IMR-90 (cell line): ENCODE measurements around the gene MEIS2. TPM values are rescaled to one million over a fixed set of nuclear protein-coding genes. Genes with fewer than 3 reads are reported as not detected.

Experiments
- ATAC-seq: fragments of 200-7000 bp; cut with Tn5 transposase; 2 replicates; pipeline ENCODE4 v1.9.1; 2020; ENCODE audit warnings: low read depth, mild to moderate bottlenecking, moderate library complexity
- BruUV-seq: library from RNA; stranded (reverse); fragments of 400-500 nt; replicated peaks from 2 replicates; lab custom pipeline; 2021; lab: Mats Ljungman, UMichigan
- CTCF ChIA-PET: fragments of 300-600 bp; formaldehyde crosslinking; extraction: SDS; loops from one replicate; lab custom pipeline; 2021; ENCODE audit warnings: antibody characterized with exemption; lab: Yijun Ruan, JAX
- POLR2A ChIA-PET: fragments of 300-600 bp; sonication (Branson Sonifier 250); formaldehyde crosslinking; loops from one replicate; lab custom pipeline; 2022; ENCODE audit warnings: antibody characterized with exemption; ENCODE audit not compliant: unreplicated experiment; lab: Charles Lee
- DNase-seq: peaks from one replicate; pipeline ENCODE4 v3.0.0; 2013
- H2AFZ ChIP-seq: replicated peaks from 2 replicates; pipeline ENCODE3; 2013; ENCODE audit warnings: low read length, mild to moderate bottlenecking; ENCODE audit not compliant: poor library complexity
- H2AK5ac ChIP-seq: 2 replicates; pipeline ENCODE4 v1.6.1; 2013; ENCODE audit warnings: low read depth, low read length, inconsistent platforms
- H2AK9ac ChIP-seq: replicated peaks from 2 replicates; pipeline ENCODE3; 2013; ENCODE audit warnings: mild to moderate bottlenecking, low read depth, low read length, moderate library complexity; ENCODE audit not compliant: poor library complexity
- H2BK120ac ChIP-seq: 2 replicates; pipeline ENCODE4 v1.6.1; 2013; ENCODE audit warnings: low read depth, low read length, inconsistent platforms
- H2BK15ac ChIP-seq: 3 replicates; pipeline ENCODE4 v1.6.1; 2013; ENCODE audit warnings: low read depth, low read length, inconsistent platforms
- H2BK20ac ChIP-seq: 2 replicates; pipeline ENCODE4 v1.6.1; 2013; ENCODE audit warnings: low read depth, mild to moderate bottlenecking, inconsistent platforms, low read length, moderate library complexity
- H2BK5ac ChIP-seq: 2 replicates; pipeline ENCODE4 v1.6.1; 2013; ENCODE audit warnings: mild to moderate bottlenecking, low read depth, low read length, inconsistent platforms; ENCODE audit not compliant: poor library complexity, severe bottlenecking
- H3K14ac ChIP-seq: replicated peaks from 2 replicates; pipeline ENCODE4 v1.6.1; 2013; ENCODE audit warnings: low read depth, low read length, inconsistent platforms
- H3K18ac ChIP-seq: 2 replicates; pipeline ENCODE4 v1.6.1; 2013; ENCODE audit warnings: low read depth, low read length, control low read depth
- H3K23ac ChIP-seq: 2 replicates; pipeline ENCODE4 v1.6.1; 2013; ENCODE audit warnings: low read depth, low read length, inconsistent platforms
- H3K27ac ChIP-seq: 2 replicates; pipeline ENCODE4 v1.5.1; 2013; ENCODE audit warnings: mild to moderate bottlenecking, control low read depth, low read length; ENCODE audit not compliant: insufficient read depth
- H3K27me3 ChIP-seq: 2 replicates; pipeline ENCODE4 v1.6.1; 2013; ENCODE audit warnings: low read length; ENCODE audit not compliant: control insufficient read depth, insufficient read depth
- H3K36me3 ChIP-seq: 2 replicates; pipeline ENCODE4 v1.6.1; 2013; ENCODE audit warnings: low read length, mixed read lengths; ENCODE audit not compliant: control insufficient read depth, insufficient read depth
- H3K4ac ChIP-seq: 2 replicates; pipeline ENCODE4 v1.6.1; 2013; ENCODE audit warnings: low read depth, low read length, inconsistent platforms
- H3K4me1 ChIP-seq: 2 replicates; pipeline ENCODE4 v1.6.1; 2013; ENCODE audit warnings: low read length, mixed read lengths; ENCODE audit not compliant: control insufficient read depth, insufficient read depth
- H3K4me2 ChIP-seq: 2 replicates; pipeline ENCODE4 v1.6.1; 2013; ENCODE audit warnings: low read depth, mild to moderate bottlenecking, control low read depth, low read length, moderate library complexity
- H3K4me3 ChIP-seq: 2 replicates; pipeline ENCODE4 v1.5.1; 2013; ENCODE audit warnings: low read depth, mild to moderate bottlenecking, control low read depth, low read length, moderate library complexity; ENCODE audit not compliant: insufficient read depth
- H3K56ac ChIP-seq: 2 replicates; pipeline ENCODE4 v1.6.1; 2013; ENCODE audit warnings: low read length, inconsistent platforms; ENCODE audit not compliant: insufficient read depth; ENCODE audit errors: extremely low read depth
- H3K79me1 ChIP-seq, 2 experiments: 2 replicates each; pipeline ENCODE4 v1.6.1; 2013; ENCODE audit warnings: low read length in 2 of 2, inconsistent platforms in 1 of 2, low read depth in 1 of 2
- H3K9ac ChIP-seq: 2 replicates; pipeline ENCODE4 v1.6.1; 2013; ENCODE audit warnings: low read depth, low read length, control low read depth
- H3K9me1 ChIP-seq: 2 replicates; pipeline ENCODE4 v1.6.1; 2013; ENCODE audit warnings: low read length, inconsistent platforms; ENCODE audit not compliant: insufficient read depth
- H3K9me3 ChIP-seq: 2 replicates; pipeline ENCODE4 v1.6.1; 2013; ENCODE audit warnings: low read length; ENCODE audit not compliant: control insufficient read depth, insufficient read depth
- H4K20me1 ChIP-seq: 2 replicates; pipeline ENCODE4 v1.6.1; 2013; ENCODE audit warnings: low read length, inconsistent platforms; ENCODE audit not compliant: insufficient read depth
- H4K5ac ChIP-seq: 2 replicates; pipeline ENCODE4 v1.6.1; 2013; ENCODE audit warnings: mild to moderate bottlenecking, low read depth, low read length, control low read depth
- H4K8ac ChIP-seq, 2 experiments: 2 replicates each; pipeline ENCODE4 v1.6.1; 2013; ENCODE audit warnings: low read depth in 2 of 2, low read length in 2 of 2, control low read depth in 1 of 2, inconsistent platforms in 1 of 2
- H4K91ac ChIP-seq: 2 replicates; pipeline ENCODE4 v1.6.1; 2013; ENCODE audit warnings: low read depth, low read length, inconsistent platforms; ENCODE audit not compliant: insufficient read depth
- CTCF ChIP-seq: conservative IDR thresholded peaks from 2 replicates; pipeline ENCODE4 v1.5.1; 2012; ENCODE audit warnings: mild to moderate bottlenecking, low read depth, low read length, improper control_type of control experiment
- FOS ChIP-seq: fragments of 150-350 bp; IDR thresholded peaks from 2 replicates; pipeline ENCODE4 v1.6.1; 2016; ENCODE audit warnings: low read depth, low read length
- SMC3 ChIP-seq: fragments of 150-350 bp; IDR thresholded peaks from 2 replicates; pipeline ENCODE4 v1.6.1; 2016; ENCODE audit warnings: low read depth, mild to moderate bottlenecking, antibody characterized with exemption, low read length, moderate library complexity
- WGBS, 2 experiments: methylation state at CpG; one replicate each; pipeline versions ENCODE4 v1.1.5 to v1.1.7; 2013; ENCODE audit warnings: missing lambda C conversion rate in 2 of 2; ENCODE audit not compliant: insufficient read length in 1 of 2; ENCODE audit errors: extremely low coverage in 2 of 2; 5-methylcytosine and 5-hydroxymethylcytosine counted together
- dilution Hi-C: fragments of 300-500 bp; cut with HindIII; formaldehyde crosslinking; loops from one replicate; pipeline ENCODE4 v1.14.3; 2018; ENCODE audit warnings: low sequenced_read_pairs; ENCODE audit not compliant: unreplicated experiment
- in situ Hi-C: fragments of 300-500 bp; cut with MboI; formaldehyde crosslinking; loops from 3 replicates; pipeline ENCODE4 v1.14.3; 2019; ENCODE audit warnings: low sequenced_read_pairs, inconsistent platforms, mixed read lengths
- intact Hi-C: fragments of 100-400 bp; cut with micrococcal nuclease; formaldehyde crosslinking; loops from 2 replicates; pipeline ENCODE4 v1.10.0; 2022
- polyA plus RNA-seq, 3 experiments: library from polyadenylated mRNA; depleted of rRNA; stranded (reverse); fragments of >200 nt; gene quantifications; 2 replicates each; pipeline ENCODE4 v1.2.3, GENCODE V29; 2012; ENCODE audit warnings: low replicate concordance in 1 of 3
- total RNA-seq: library from RNA; depleted of rRNA; stranded (reverse); fragments of >200 nt; gene quantifications from 2 replicates; pipeline ENCODE4 v1.2.3, GENCODE V29; 2012

The MEIS2 gene
- total and polyA plus RNA-seq, 2 of the 4 experiments (the other 2 are of a cell fraction) = 70.1 to 71.3 TPM

GRCh38 chr15:37101980-37102304 is 1.6 kb upstream of the MEIS2 start:
- H4K91ac ChIP-seq = peak overlapping the region; percentile 33; the same call in 1 of the 2 replicates
- no peak overlapping the region for H2AK5ac ChIP-seq
- no peaks in the 10 kb centered on the region for H3K36me3 ChIP-seq
- no TSS peak for BruUV-seq
- H3K23ac ChIP-seq = peak overlapping the region; percentile 83
- 0% methylated on average over 3 of the region's 15 CpGs; no CpG with 5 or more reads in 1 of the 2 experiments for whole genome bisulfite sequencing, 2 experiments
- no peaks in the 10 kb centered on the region for H3K9me1 ChIP-seq
- peak overlapping the region; percentile 77 for H3K4ac ChIP-seq
- H3K18ac ChIP-seq = peak overlapping the region; percentile 59
- dilution Hi-C loops = no loop called here
- no peaks in the 10 kb centered on the region; the same call in 1 of the 2 replicates for H4K20me1 ChIP-seq
- no peaks in the 10 kb centered on the region for H3K27me3 ChIP-seq
- peak overlapping the region; percentile 73; the same call in 1 of the 2 replicates for H2BK120ac ChIP-seq
- POLR2A ChIA-PET = interaction anchor here (0.6 kb wide), 1 partner anchor 348 kb away, joined by 3 read pairs; no protein-coding TSS in a partner anchor
- peak overlapping the region; percentile 30 for H3K56ac ChIP-seq
- peak overlapping the region; percentile 92 for H3K9ac ChIP-seq
- ATAC-seq (peak; percentile 2), DNase-seq (peak; percentile 60)
- in situ Hi-C loops = no loop called here
- H3K4me2 ChIP-seq = peak overlapping the region; percentile 91
- H2BK20ac ChIP-seq = no peak overlapping the region
- peak overlapping the region; percentile 26; the same call in 1 of the 3 replicates for H2BK15ac ChIP-seq
- intact Hi-C loops = loop anchor here (2.0 to 10.0 kb wide), 4 partner anchors 31 to 1577 kb away; no protein-coding TSS in a partner anchor
- H3K27ac ChIP-seq = peak overlapping the region; percentile 88
- H3K14ac ChIP-seq = peak overlapping the region; percentile 46; the same call in 1 of the 2 replicates
- TF ChIP-seq FOS (no peak), SMC3 (no peak), CTCF (0 out of 2 replicates have a peak, but pooled peaks have one; percentile 1)
- H2BK5ac ChIP-seq = peak overlapping the region; percentile 88
- H3K79me1 ChIP-seq = peaks cover 2 to 30% of the 10 kb centered on the region in 2 experiments; a peak in 3 of 4 replicates
- peaks cover 4% of the 10 kb centered on the region; the same call in 1 of the 2 replicates for H3K4me1 ChIP-seq
- H4K5ac ChIP-seq = peak overlapping the region; percentile 52; the same call in 1 of the 2 replicates
- peak overlapping the region; percentile 93 for H2AFZ ChIP-seq
- H2AK9ac ChIP-seq = peak overlapping the region; percentile 58
- H3K9me3 ChIP-seq = no peaks in the 10 kb centered on the region
- peak overlapping the region; percentile 94 for H3K4me3 ChIP-seq
- CTCF ChIA-PET = interaction anchor here (0.5 to 1.0 kb wide), 2 partner anchors 167 to 218 kb away, joined by 4 read pairs; no protein-coding TSS in a partner anchor
- peak overlapping the region; percentile 10 to 54; a peak in 3 of 4 replicates for H4K8ac ChIP-seq
